Loucy (cell line): Measurements from ENCODE around the gene FOXP1.

Experiments
- EZH2phosphoT487 ChIP-seq: fragments of 200-600 bp; IDR thresholded peaks from 2 replicates; pipeline ENCODE4 v1.6.1; 2018; ENCODE audit warnings: antibody characterized with exemption, mild to moderate bottlenecking, moderate library complexity, borderline replicate concordance
- TF ChIP-seq, protein P1 (sequence below): fragments of 200-600 bp; sonication (generic); conservative IDR thresholded peaks from 2 replicates; pipeline ENCODE4 v1.5.1; 2014; ENCODE audit warnings: mild to moderate bottlenecking, antibody characterized with exemption, low read length

DNA sequence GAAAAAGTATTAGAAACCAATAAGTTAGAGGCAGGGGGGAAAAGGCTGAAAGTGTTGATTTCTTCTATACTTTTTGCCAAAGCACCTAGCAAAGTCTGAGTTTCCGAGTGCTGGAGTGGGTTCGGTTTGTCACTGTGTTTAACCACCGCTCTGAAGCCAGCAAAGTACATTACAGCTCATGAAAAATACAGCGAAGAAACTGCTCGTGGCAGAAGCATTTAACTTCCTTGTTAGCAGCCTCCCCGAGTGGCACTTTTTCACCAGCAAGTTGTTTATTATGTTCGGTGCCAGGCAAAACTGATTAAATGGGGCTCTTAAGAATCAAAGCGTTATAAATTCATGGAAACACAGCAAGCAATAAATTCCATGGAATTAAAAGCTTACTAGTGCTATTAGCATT is 313.6 kb downstream of the FOXP1 start:
- TF ChIP-seq, protein P1, sequence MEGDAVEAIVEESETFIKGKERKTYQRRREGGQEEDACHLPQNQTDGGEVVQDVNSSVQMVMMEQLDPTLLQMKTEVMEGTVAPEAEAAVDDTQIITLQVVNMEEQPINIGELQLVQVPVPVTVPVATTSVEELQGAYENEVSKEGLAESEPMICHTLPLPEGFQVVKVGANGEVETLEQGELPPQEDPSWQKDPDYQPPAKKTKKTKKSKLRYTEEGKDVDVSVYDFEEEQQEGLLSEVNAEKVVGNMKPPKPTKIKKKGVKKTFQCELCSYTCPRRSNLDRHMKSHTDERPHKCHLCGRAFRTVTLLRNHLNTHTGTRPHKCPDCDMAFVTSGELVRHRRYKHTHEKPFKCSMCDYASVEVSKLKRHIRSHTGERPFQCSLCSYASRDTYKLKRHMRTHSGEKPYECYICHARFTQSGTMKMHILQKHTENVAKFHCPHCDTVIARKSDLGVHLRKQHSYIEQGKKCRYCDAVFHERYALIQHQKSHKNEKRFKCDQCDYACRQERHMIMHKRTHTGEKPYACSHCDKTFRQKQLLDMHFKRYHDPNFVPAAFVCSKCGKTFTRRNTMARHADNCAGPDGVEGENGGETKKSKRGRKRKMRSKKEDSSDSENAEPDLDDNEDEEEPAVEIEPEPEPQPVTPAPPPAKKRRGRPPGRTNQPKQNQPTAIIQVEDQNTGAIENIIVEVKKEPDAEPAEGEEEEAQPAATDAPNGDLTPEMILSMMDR: no peak
- no peak for TF ChIP-seq EZH2phosphoT487
